H1 (cell line): ENCODE data around the gene LIN28B. TPM values are rescaled to one million over a fixed set of nuclear protein-coding genes. Genes with fewer than 3 reads are reported as not detected.

Experiments used
- BRCA1 ChIP-seq: IDR thresholded peaks from 2 replicates; pipeline ENCODE4 v1.6.1; 2012; ENCODE audit warnings: low read depth, low read length, improper control_type of control experiment
- CBX8 ChIP-seq: fragments of 300-800, 300-1000 bp; sonication (generic); IDR thresholded peaks from 2 replicates; pipeline ENCODE4 v1.7.1; 2016; ENCODE audit warnings: low read depth, low read length, borderline replicate concordance
- FOSL1 ChIP-seq: IDR thresholded peaks from 2 replicates; pipeline ENCODE4 v1.6.1; 2011; ENCODE audit warnings: mild to moderate bottlenecking, low read depth, low read length, moderate library complexity; ENCODE audit not compliant: insufficient read depth
- GTF2F1 ChIP-seq: IDR thresholded peaks from 2 replicates; pipeline ENCODE4 v1.6.1; 2012; ENCODE audit warnings: low read depth, low read length, improper control_type of control experiment, borderline replicate concordance
- POU5F1 ChIP-seq: IDR thresholded peaks from 2 replicates; pipeline ENCODE4 v1.6.1; 2011; ENCODE audit warnings: low read depth, mild to moderate bottlenecking, low read length, moderate library complexity
- RBBP5 ChIP-seq: IDR thresholded peaks from 2 replicates; pipeline ENCODE4 v1.7.1; 2012; ENCODE audit warnings: low read depth, mild to moderate bottlenecking, inconsistent platforms, low read length, moderate library complexity, borderline replicate concordance
- RFX5 ChIP-seq: IDR thresholded peaks from 2 replicates; pipeline ENCODE4 v1.6.1; 2011; ENCODE audit warnings: low read depth, low read length, improper control_type of control experiment, borderline replicate concordance
- ZNF274 ChIP-seq: IDR thresholded peaks from 2 replicates; pipeline ENCODE4 v1.7.0; 2012; ENCODE audit warnings: low read length, borderline replicate concordance; ENCODE audit errors: extremely low read depth
- polyA plus RNA-seq, 7 experiments: library from polyadenylated mRNA; depleted of rRNA in 3 of 7; stranded (reverse) in 5 of 7; unstranded in 2 of 7; fragments of >200 nt in 5 of 7; fragments of 200-250 nt in 2 of 7; gene quantifications; 1 replicate in 5 of 7; 2 replicates in 1 of 7; 4 replicates in 1 of 7; pipeline versions ENCODE4 v1.2.1 to v1.2.3, GENCODE V29; 2011 to 2013; ENCODE audit warnings: missing spikeins in 2 of 7, mixed read lengths in 2 of 7
- total RNA-seq: library from RNA; stranded (reverse); fragmentation: NEBNext Ultra II Directional; extraction: Animal tissue kit (Norgen Biotek cat#: 25700); gene quantifications from 2 replicates; pipeline ENCODE4 v1.2.1, GENCODE V29; 2021

LIN28B gene
- total and polyA plus RNA-seq, 2 of the 8 experiments (the other 6 are each of a cell fraction or from before 2014, with no cell fraction given), result 27.4 to 94.7 TPM

- TF ChIP-seq ZNF274 (no peak), RFX5 (no peak), RBBP5 (no peak), GTF2F1 (no peak), BRCA1 (no peak), FOSL1 (no peak), POU5F1 (no peak), CBX8 (no peak)
These were observed 2.3 kb downstream of the LIN28B start (continued) for GRCh38 chr6:104959026-104959858.
